SU-DHL-6 (cell line): ENCODE results near the gene RBM23.
A peak's percentile ranks its signal among the peaks of the same experiment; 100 is the strongest.

Source experiments
- H2AFZ ChIP-seq: fragments of 200-600 bp; sonication (generic); 2 replicates; pipeline ENCODE4 v1.6.1; 2014; ENCODE audit warnings: low read depth, mild to moderate bottlenecking, moderate library complexity, mixed read lengths, antibody characterized with exemption, low read length; ENCODE audit not compliant: severe bottlenecking
- H3F3A ChIP-seq: fragments of 200-600 bp; shearing (Covaris generic); 2 replicates; pipeline ENCODE4 v1.6.0; 2016; ENCODE audit warnings: antibody characterized with exemption, mild to moderate bottlenecking; ENCODE audit not compliant: insufficient read depth
- H3K27ac ChIP-seq: fragments of 200-600 bp; sonication (generic); 2 replicates; pipeline ENCODE4 v1.5.1; 2016; ENCODE audit warnings: low read depth, mild to moderate bottlenecking, low read length, moderate library complexity, mixed read lengths
- H3K27me3 ChIP-seq: fragments of 200-600 bp; sonication (generic), shearing (Covaris generic); 2 replicates; pipeline ENCODE4 v1.6.0; 2014; ENCODE audit warnings: mild to moderate bottlenecking, low read length
- H3K36me3 ChIP-seq: fragments of 200-600 bp; sonication (generic); 2 replicates; pipeline ENCODE4 v1.6.1; 2014; ENCODE audit warnings: mild to moderate bottlenecking, low read length, mixed read lengths
- H3K4me2 ChIP-seq: fragments of 300-600, 200-600 bp; shearing (Covaris generic), sonication (generic); 2 replicates; pipeline ENCODE4 v1.6.0; 2014; ENCODE audit warnings: low read length, low read depth, mild to moderate bottlenecking; ENCODE audit not compliant: poor library complexity, severe bottlenecking
- H3K4me3 ChIP-seq: fragments of 200-600 bp; sonication (generic); 2 replicates; pipeline ENCODE4 v1.5.1; 2014; ENCODE audit warnings: antibody characterized with exemption, low read length, mild to moderate bottlenecking, mixed read lengths; ENCODE audit not compliant: insufficient read depth, poor library complexity, severe bottlenecking
- H3K79me2 ChIP-seq: fragments of 200-600 bp; sonication (generic); 2 replicates; pipeline ENCODE4 v1.6.1; 2014; ENCODE audit warnings: mild to moderate bottlenecking, low read length, moderate library complexity; ENCODE audit not compliant: insufficient read depth
- H3K9ac ChIP-seq: fragments of 200-600 bp; sonication (generic); 2 replicates; pipeline ENCODE4 v1.7.0; 2014; ENCODE audit warnings: mild to moderate bottlenecking, low read length
- H3K9me2 ChIP-seq: fragments of 200-600 bp; sonication (generic); replicated peaks from 2 replicates; pipeline ENCODE4 v1.6.1; 2014; ENCODE audit warnings: low read length; ENCODE audit not compliant: insufficient read depth
- H3K9me3 ChIP-seq: fragments of 200-600 bp; sonication (generic); 2 replicates; pipeline ENCODE4 v1.6.1; 2014; ENCODE audit warnings: low read length, mixed read lengths; ENCODE audit not compliant: insufficient read depth
- H4K20me1 ChIP-seq: fragments of 200-600 bp; sonication (generic); 2 replicates; pipeline ENCODE4 v1.6.1; 2014; ENCODE audit warnings: low read depth, mild to moderate bottlenecking, antibody characterized with exemption, low read length, moderate library complexity, mixed read lengths
- EZH2phosphoT487 ChIP-seq: fragments of 200-600 bp; sonication (generic), shearing (Covaris generic); conservative IDR thresholded peaks from 2 replicates; pipeline ENCODE4 v1.6.1; 2018; ENCODE audit warnings: mild to moderate bottlenecking, antibody characterized with exemption, low read length, moderate library complexity, mixed read lengths
- TF ChIP-seq, protein P1 (sequence below): fragments of 200-600 bp; sonication (generic); IDR thresholded peaks from one replicate; pipeline ENCODE4 v1.5.1; 2017; ENCODE audit warnings: antibody characterized with exemption, mild to moderate bottlenecking, low read length, moderate library complexity; ENCODE audit not compliant: insufficient read depth, poor library complexity, severe bottlenecking

Gene RBM23

DNA sequence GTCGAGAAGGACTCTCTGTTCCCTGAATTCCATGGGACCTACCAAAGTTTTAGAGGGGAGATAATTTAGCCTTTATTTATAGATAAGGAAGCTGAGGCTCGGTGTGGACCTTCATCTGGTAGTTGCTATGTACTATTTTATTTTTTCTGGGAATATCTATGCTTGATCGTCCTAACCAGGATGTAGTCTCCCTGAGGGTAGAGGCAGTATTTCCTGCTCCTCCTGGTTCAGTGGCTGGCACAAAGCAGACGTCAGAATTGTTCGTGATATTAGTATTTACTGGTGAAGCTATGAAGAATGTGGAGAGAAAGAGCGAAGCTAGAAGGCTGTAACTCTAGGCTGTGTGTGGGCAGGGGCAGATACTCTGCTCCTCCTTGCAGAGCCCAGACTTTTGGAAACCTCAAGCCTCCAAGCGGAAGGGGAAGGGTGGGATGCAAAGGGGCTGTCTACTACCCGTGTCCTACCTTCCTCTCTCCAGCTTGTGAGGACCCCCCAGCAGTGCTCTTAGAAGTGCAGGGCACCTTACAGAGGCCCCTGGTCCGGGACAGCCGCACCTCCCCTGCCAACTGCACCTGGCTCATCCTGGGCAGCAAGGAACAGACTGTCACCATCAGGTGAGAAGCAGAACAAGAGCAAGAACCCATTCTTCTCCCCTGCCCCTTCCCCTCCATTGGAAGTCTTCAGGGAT, 46.0 kb downstream of the RBM23 start:
- Histone ChIP-seq H2AFZ (no peak overlapping the region), H4K20me1 (no peaks in the 10 kb centered on the region), H3K9me2 (no peaks in the 10 kb centered on the region), H3K9ac (peak overlapping the region; percentile 76), H3K27ac (peak overlapping the region; percentile 88; the same call in 1 of the 2 replicates), H3K9me3 (no peaks in the 10 kb centered on the region), H3K27me3 (no peaks in the 10 kb centered on the region), H3K4me3 (peak overlapping the region; percentile 76), H3K36me3 (no peaks in the 10 kb centered on the region), H3K79me2 (peaks cover 7% of the 10 kb centered on the region; the same call in 1 of the 2 replicates), H3K4me2 (peak overlapping the region; percentile 75), H3F3A (peaks cover 12% of the 10 kb centered on the region)
- TF ChIP-seq EZH2phosphoT487 = no peak
- TF ChIP-seq, protein P1, sequence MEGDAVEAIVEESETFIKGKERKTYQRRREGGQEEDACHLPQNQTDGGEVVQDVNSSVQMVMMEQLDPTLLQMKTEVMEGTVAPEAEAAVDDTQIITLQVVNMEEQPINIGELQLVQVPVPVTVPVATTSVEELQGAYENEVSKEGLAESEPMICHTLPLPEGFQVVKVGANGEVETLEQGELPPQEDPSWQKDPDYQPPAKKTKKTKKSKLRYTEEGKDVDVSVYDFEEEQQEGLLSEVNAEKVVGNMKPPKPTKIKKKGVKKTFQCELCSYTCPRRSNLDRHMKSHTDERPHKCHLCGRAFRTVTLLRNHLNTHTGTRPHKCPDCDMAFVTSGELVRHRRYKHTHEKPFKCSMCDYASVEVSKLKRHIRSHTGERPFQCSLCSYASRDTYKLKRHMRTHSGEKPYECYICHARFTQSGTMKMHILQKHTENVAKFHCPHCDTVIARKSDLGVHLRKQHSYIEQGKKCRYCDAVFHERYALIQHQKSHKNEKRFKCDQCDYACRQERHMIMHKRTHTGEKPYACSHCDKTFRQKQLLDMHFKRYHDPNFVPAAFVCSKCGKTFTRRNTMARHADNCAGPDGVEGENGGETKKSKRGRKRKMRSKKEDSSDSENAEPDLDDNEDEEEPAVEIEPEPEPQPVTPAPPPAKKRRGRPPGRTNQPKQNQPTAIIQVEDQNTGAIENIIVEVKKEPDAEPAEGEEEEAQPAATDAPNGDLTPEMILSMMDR = no peak

DNA sequence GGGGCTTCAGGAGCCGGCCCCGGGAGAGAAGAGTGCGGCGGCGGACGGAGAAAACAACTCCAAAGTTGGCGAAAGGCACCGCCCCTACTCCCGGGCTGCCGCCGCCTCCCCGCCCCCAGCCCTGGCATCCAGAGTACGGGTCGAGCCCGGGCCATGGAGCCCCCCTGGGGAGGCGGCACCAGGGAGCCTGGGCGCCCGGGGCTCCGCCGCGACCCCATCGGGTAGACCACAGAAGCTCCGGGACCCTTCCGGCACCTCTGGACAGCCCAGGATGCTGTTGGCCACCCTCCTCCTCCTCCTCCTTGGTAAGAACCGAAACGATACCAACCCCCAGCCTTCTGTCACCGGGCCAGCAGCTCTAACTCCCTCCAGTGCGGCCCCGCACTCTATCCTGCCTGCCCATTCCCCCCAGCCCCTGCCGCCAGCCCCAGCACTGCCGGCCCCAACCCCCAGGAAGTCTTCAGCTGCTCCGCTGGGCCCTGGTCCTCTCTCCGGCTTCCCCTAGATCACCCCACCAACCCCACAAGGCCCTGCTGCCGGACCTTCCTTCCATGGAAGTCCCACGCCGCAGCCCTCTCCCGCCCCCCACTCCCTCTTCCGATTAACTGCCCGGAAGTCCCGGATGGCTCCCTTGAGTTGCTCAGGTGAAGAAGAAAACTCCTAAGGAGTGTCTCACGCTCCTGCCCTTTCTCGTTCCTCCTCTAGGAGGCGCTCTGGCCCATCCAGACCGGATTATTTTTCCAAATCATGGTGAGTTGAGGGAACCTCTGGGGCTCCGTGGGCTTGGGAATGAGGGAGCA, 46.7 kb downstream of the RBM23 start:
- H3K4me3 ChIP-seq = peak overlapping the region; percentile 76
- peaks cover 7% of the 10 kb centered on the region; the same call in 1 of the 2 replicates for H3K79me2 ChIP-seq
- no peak for TF ChIP-seq EZH2phosphoT487
- TF ChIP-seq, protein P1 = peak; percentile 99
- H3K36me3 ChIP-seq = no peaks in the 10 kb centered on the region
- H2AFZ ChIP-seq = peak overlapping the region; percentile 43
- H3K27ac ChIP-seq = peak overlapping the region; percentile 88
- H3K9ac ChIP-seq = peak overlapping the region; percentile 76
- peaks cover 12% of the 10 kb centered on the region for H3F3A ChIP-seq
- H3K27me3 ChIP-seq = no peaks in the 10 kb centered on the region
- H3K4me2 ChIP-seq = peak overlapping the region; percentile 75
- no peaks in the 10 kb centered on the region for H3K9me2 ChIP-seq
- no peaks in the 10 kb centered on the region for H4K20me1 ChIP-seq
- no peaks in the 10 kb centered on the region for H3K9me3 ChIP-seq

DNA sequence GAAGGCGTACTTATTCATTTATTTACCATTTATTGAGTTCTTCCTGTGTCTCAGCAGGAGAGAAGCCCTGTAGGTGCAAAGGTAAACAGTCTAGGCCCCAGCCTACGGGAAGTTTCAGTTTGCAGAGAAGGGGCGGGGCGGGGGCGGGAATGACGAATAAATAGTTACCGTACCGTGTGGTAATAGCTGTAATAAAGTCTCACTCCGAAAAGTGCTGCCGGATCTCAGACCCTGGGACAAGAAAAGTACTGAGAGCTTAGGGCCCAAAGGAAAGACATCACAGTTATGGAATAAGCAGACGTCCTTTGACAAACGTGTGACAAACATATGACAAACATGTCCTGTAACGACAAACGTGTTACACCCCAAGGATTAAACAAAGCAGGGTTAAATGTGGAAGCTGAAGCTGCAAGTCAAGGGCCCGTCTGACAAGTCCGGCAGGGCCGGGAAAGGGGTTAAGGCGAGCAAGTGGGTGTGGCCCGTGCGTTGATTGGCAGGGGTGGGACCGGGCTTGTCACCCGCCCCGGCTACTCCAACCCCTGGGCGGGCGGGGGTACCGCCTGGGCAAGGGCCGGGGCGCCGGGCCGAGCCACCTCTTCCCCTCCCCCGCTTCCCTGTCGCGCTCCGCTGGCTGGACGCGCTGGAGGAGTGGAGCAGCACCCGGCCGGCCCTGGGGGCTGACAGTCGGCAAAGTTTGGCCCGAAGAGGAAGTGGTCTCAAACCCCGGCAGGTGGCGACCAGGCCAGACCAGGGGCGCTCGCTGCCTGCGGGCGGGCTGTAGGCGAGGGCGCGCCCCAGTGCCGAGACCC, 47.5 kb downstream of the RBM23 start, which contains the start of gene LRP10:
LRP10 (plus strand) TSS at position 517 of the 809 bp plus-strand sequence. CDS start 564 bp downstream, outside the sequence.
- Histone ChIP-seq H4K20me1 (no peaks in the 10 kb centered on the region), H3K27me3 (no peaks in the 10 kb centered on the region), H3K4me3 (peak within 1 kb of the TSS; percentile 76), H2AFZ (peak within 1 kb of the TSS; percentile 43), H3K9ac (peak within 1 kb of the TSS; percentile 76), H3K27ac (peak within 1 kb of the TSS; percentile 88), H3K9me2 (no peaks in the 10 kb centered on the region), H3K79me2 (peaks cover 7% of the 10 kb centered on the region; the same call in 1 of the 2 replicates), H3K4me2 (peak within 1 kb of the TSS; percentile 75), H3K36me3 (no peaks in the 10 kb centered on the region), H3K9me3 (no peaks in the 10 kb centered on the region), H3F3A (peaks cover 12% of the 10 kb centered on the region)
- TF ChIP-seq, protein P1 = no peak
- no peak for TF ChIP-seq EZH2phosphoT487
